ENCODE results near the gene L3HYPDH. TPM values are rescaled to one million over a fixed set of nuclear protein-coding genes. Genes with fewer than 3 reads are reported as not detected.

L3HYPDH gene
- total and polyA plus RNA-seq, 2 of the 13 experiments (the other 11 are each of a cell fraction or from before 2014, with no cell fraction given): 30.5 to 36.6 TPM

DNA sequence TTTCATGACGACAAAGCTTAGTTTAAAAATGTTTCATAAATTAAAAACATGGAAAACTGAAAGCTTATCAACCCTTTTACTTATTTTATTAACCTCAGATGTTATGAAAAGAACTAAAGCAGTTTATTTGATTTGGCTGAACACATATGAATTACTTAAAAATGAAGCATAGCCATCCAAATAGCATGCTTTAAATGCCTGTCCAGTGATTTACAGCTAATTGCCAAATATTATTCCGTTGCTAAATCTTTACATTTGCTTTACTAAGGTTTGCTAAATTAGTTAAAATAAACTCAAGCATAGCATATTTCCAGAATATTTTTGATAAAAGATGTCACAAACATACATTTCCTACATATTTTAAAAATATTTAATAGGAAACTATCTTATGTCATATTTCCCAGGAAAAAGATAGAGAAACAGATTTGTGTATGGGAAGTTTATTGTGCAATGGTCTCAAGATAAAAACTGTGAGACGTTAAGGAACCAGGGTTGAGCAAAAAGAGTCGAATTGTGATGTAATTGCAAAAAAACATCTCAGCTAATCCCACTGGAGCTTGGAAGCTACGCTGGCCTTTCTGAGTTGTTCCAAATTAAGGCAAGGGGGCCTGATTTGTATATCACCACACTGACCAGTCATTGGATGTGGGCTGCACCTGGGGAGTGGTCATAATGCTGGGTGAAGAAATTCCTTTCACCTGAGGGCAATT, 44.8 kb downstream of the L3HYPDH start:
- ChIA-PET CTCF (ENCODE audit: low intra/inter-chr PET ratio, low total read pairs) (no interaction called here), POLR2A (no interaction called here)
- Histone ChIP-seq H3K79me2 (ENCODE audit: insufficient read depth, low read length) (no peaks in the 10 kb centered on the region), H3K4me2 (ENCODE audit: low read depth, low read length) (no peak overlapping the region), H3K9me3 (ENCODE audit: low read length) (no peaks in the 10 kb centered on the region), H3K27me3 (ENCODE audit: control insufficient read depth in 1 of 2, insufficient read depth in 2 of 2, low read length in 2 of 2) (no peaks in the 10 kb centered on the region), H3K4me3 (replicated peaks in 1 of 3; ENCODE audit: insufficient read depth in 1 of 3, low read depth in 2 of 3, low read length in 3 of 3) (no peak overlapping the region), H4K20me1 (ENCODE audit: insufficient read depth, low read length) (no peaks in the 10 kb centered on the region), H2AFZ (ENCODE audit: low read length) (no peak overlapping the region), H3K27ac (ENCODE audit: extremely low read length, insufficient read depth, low read length) (no peak overlapping the region), H3K9ac (ENCODE audit: insufficient read depth, low read depth, low read length) (no peak overlapping the region), H3K4me1 (ENCODE audit: insufficient read depth, low read length) (no peaks in the 10 kb centered on the region), H3K36me3 (replicated peaks in 1 of 2; ENCODE audit: control insufficient read depth in 1 of 2, insufficient read depth in 2 of 2, low read length in 2 of 2) (no peaks in the 10 kb centered on the region)
- ATAC-seq (no peak), DNase-seq (ENCODE audit: low spot score) (no peak), FAIRE-seq (no peak)
- intact Hi-C loops (cut with micrococcal nuclease; ENCODE audit: unreplicated experiment): no loop called here
- BruUV-seq (replicated peaks): no TSS peak
- 85% methylated on average over 5 of the region's 5 CpGs for WGBS (ENCODE audit: low lambda C conversion rate)
- TF ChIP-seq XBP1 (CRISPR knock-in tag; IDR thresholded peaks at IDR 0.05): no peak
- no peak for TF ChIP-seq CEBPB (IDR thresholded peaks at IDR 0.05; ENCODE audit: borderline replicate concordance, low read depth, low read length)
- no peak for TF ChIP-seq ZNF577 (CRISPR knock-in tag; IDR thresholded peaks at IDR 0.05; ENCODE audit: borderline replicate concordance, low read depth)
- no peak for TF ChIP-seq EED (CRISPR knock-in tag; IDR thresholded peaks at IDR 0.05)
- no peak for TF ChIP-seq ZSCAN12 (CRISPR knock-in tag; IDR thresholded peaks at IDR 0.05)
- TF ChIP-seq ZNF337 (CRISPR knock-in tag; IDR thresholded peaks at IDR 0.05; ENCODE audit: borderline replicate concordance, low read depth): no peak
- no peak for TF ChIP-seq MAFK (conservative IDR thresholded peaks at IDR 0.05 in 1 of 2, IDR thresholded peaks at IDR 0.05 in 1 of 2; ENCODE audit: low read length in 2 of 2)
- no peak for TF ChIP-seq TSC22D2 (CRISPR knock-in tag; IDR thresholded peaks at IDR 0.05; ENCODE audit: borderline replicate concordance)
- TF ChIP-seq, protein P1, sequence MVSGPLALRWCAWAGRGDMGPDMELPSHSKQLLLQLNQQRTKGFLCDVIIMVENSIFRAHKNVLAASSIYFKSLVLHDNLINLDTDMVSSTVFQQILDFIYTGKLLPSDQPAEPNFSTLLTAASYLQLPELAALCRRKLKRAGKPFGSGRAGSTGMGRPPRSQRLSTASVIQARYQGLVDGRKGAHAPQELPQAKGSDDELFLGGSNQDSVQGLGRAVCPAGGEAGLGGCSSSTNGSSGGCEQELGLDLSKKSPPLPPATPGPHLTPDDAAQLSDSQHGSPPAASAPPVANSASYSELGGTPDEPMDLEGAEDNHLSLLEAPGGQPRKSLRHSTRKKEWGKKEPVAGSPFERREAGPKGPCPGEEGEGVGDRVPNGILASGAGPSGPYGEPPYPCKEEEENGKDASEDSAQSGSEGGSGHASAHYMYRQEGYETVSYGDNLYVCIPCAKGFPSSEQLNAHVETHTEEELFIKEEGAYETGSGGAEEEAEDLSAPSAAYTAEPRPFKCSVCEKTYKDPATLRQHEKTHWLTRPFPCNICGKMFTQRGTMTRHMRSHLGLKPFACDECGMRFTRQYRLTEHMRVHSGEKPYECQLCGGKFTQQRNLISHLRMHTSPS (CRISPR knock-in tag; IDR thresholded peaks at IDR 0.05; ENCODE audit: low read depth): no peak
- TF ChIP-seq, protein P2, sequence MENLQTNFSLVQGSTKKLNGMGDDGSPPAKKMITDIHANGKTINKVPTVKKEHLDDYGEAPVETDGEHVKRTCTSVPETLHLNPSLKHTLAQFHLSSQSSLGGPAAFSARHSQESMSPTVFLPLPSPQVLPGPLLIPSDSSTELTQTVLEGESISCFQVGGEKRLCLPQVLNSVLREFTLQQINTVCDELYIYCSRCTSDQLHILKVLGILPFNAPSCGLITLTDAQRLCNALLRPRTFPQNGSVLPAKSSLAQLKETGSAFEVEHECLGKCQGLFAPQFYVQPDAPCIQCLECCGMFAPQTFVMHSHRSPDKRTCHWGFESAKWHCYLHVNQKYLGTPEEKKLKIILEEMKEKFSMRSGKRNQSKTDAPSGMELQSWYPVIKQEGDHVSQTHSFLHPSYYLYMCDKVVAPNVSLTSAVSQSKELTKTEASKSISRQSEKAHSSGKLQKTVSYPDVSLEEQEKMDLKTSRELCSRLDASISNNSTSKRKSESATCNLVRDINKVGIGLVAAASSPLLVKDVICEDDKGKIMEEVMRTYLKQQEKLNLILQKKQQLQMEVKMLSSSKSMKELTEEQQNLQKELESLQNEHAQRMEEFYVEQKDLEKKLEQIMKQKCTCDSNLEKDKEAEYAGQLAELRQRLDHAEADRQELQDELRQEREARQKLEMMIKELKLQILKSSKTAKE (CRISPR knock-in tag; IDR thresholded peaks at IDR 0.05; ENCODE audit: borderline replicate concordance): no peak
- in situ Hi-C loops (cut with HindIII; ENCODE audit: extremely low pct_ligation_motif_present, low pct_unique_long_range_greater_than_20kb): no loop called here
